ENCODE results near the gene UTP4.

The UTP4 gene

GRCh38 chr16:69166221-69166833, 33.9 kb downstream of the UTP4 start:
- peaks cover 29 to 44% of the 10 kb centered on the region in 2 donors for H3K36me3 ChIP-seq (ENCODE audit: control insufficient read depth in 1 of 2, insufficient read depth in 2 of 2, low read length in 2 of 2)
- H3K9me3 ChIP-seq (ENCODE audit: control insufficient read depth in 1 of 2, low read length in 2 of 2): no peaks in the 10 kb centered on the region
- no peaks in the 10 kb centered on the region for H3K4me1 ChIP-seq (ENCODE audit: control insufficient read depth in 1 of 2, insufficient read depth in 2 of 2, low read length in 2 of 2)
- no peak overlapping the region for H3K27ac ChIP-seq (ENCODE audit: low read length)
- H3K4me3 ChIP-seq (ENCODE audit: low read depth in 1 of 2, low read length in 2 of 2): no peak overlapping the region
- no peaks in the 10 kb centered on the region for H3K27me3 ChIP-seq (ENCODE audit: low read depth, low read length)

GRCh38 chr16:69166946-69167930, 34.8 kb downstream of the UTP4 start:
- Histone ChIP-seq H3K9me3 (ENCODE audit: control insufficient read depth in 1 of 2, low read length in 2 of 2) (no peaks in the 10 kb centered on the region), H3K27me3 (ENCODE audit: low read depth, low read length) (no peaks in the 10 kb centered on the region), H3K36me3 (ENCODE audit: control insufficient read depth in 1 of 2, insufficient read depth in 2 of 2, low read length in 2 of 2) (peaks cover 27 to 37% of the 10 kb centered on the region in 2 donors), H3K27ac (ENCODE audit: low read length) (no peak overlapping the region), H3K4me1 (ENCODE audit: control insufficient read depth in 1 of 2, insufficient read depth in 2 of 2, low read length in 2 of 2) (no peaks in the 10 kb centered on the region), H3K4me3 (ENCODE audit: low read depth in 1 of 2, low read length in 2 of 2) (no peak overlapping the region)

- H3K27ac ChIP-seq (ENCODE audit: low read length): no peak overlapping the region
- no peak overlapping the region for H3K4me3 ChIP-seq (ENCODE audit: low read depth in 1 of 2, low read length in 2 of 2)
- peaks cover 19 to 28% of the 10 kb centered on the region in 2 donors for H3K36me3 ChIP-seq (ENCODE audit: control insufficient read depth in 1 of 2, insufficient read depth in 2 of 2, low read length in 2 of 2)
- no peaks in the 10 kb centered on the region for H3K9me3 ChIP-seq (ENCODE audit: control insufficient read depth in 1 of 2, low read length in 2 of 2)
- no peaks in the 10 kb centered on the region for H3K27me3 ChIP-seq (ENCODE audit: low read depth, low read length)
- H3K4me1 ChIP-seq (ENCODE audit: control insufficient read depth in 1 of 2, insufficient read depth in 2 of 2, low read length in 2 of 2): no peaks in the 10 kb centered on the region
These were observed 36.6 kb downstream of the UTP4 start for GRCh38 chr16:69169051-69169450.

- peaks cover 19 to 28% of the 10 kb centered on the region in 2 donors for H3K36me3 ChIP-seq (ENCODE audit: control insufficient read depth in 1 of 2, insufficient read depth in 2 of 2, low read length in 2 of 2)
- no peaks in the 10 kb centered on the region for H3K4me1 ChIP-seq (ENCODE audit: control insufficient read depth in 1 of 2, insufficient read depth in 2 of 2, low read length in 2 of 2)
- no peaks in the 10 kb centered on the region for H3K27me3 ChIP-seq (ENCODE audit: low read depth, low read length)
- H3K9me3 ChIP-seq (ENCODE audit: control insufficient read depth in 1 of 2, low read length in 2 of 2): no peaks in the 10 kb centered on the region
- no peak overlapping the region for H3K27ac ChIP-seq (ENCODE audit: low read length)
- H3K4me3 ChIP-seq (ENCODE audit: low read depth in 1 of 2, low read length in 2 of 2): no peak overlapping the region
These were observed 37.3 kb downstream of the UTP4 start for GRCh38 chr16:69169607-69170352.

GRCh38 chr16:69171325-69172084, 39.1 kb downstream of the UTP4 start:
- Histone ChIP-seq H3K27ac (ENCODE audit: low read length) (peak overlapping the region; percentile 80), H3K4me3 (ENCODE audit: low read depth in 1 of 2, low read length in 2 of 2) (no peak overlapping the region)

GRCh38 chr16:69176033-69176800, 43.8 kb downstream of the UTP4 start:
- peaks cover 0 to 16% of the 10 kb centered on the region in 2 donors for H3K4me1 ChIP-seq (ENCODE audit: control insufficient read depth in 1 of 2, insufficient read depth in 2 of 2, low read length in 2 of 2)

More at GRCh38 chr16:69171325-69172084, 39.1 kb downstream of the UTP4 start:
- Histone ChIP-seq H3K27me3 (ENCODE audit: low read depth, low read length) (no peaks in the 10 kb centered on the region), H3K9me3 (ENCODE audit: control insufficient read depth in 1 of 2, low read length in 2 of 2) (no peaks in the 10 kb centered on the region), H3K36me3 (ENCODE audit: control insufficient read depth in 1 of 2, insufficient read depth in 2 of 2, low read length in 2 of 2) (peaks cover 8 to 13% of the 10 kb centered on the region in 2 donors), H3K4me1 (ENCODE audit: control insufficient read depth in 1 of 2, insufficient read depth in 2 of 2, low read length in 2 of 2) (no peaks in the 10 kb centered on the region)

GRCh38 chr16:69179328-69180010, 47.0 kb downstream of the UTP4 start:
- H3K27ac ChIP-seq (ENCODE audit: low read length): peak overlapping the region; percentile 28
- H3K4me3 ChIP-seq (ENCODE audit: low read depth in 1 of 2, low read length in 2 of 2): no peak overlapping the region
- peaks cover 0 to 22% of the 10 kb centered on the region in 2 donors for H3K4me1 ChIP-seq (ENCODE audit: control insufficient read depth in 1 of 2, insufficient read depth in 2 of 2, low read length in 2 of 2)
- no peaks in the 10 kb centered on the region for H3K27me3 ChIP-seq (ENCODE audit: low read depth, low read length)
- H3K9me3 ChIP-seq (ENCODE audit: control insufficient read depth in 1 of 2, low read length in 2 of 2): no peaks in the 10 kb centered on the region
- no peaks in the 10 kb centered on the region for H3K36me3 ChIP-seq (ENCODE audit: control insufficient read depth in 1 of 2, insufficient read depth in 2 of 2, low read length in 2 of 2)

More at GRCh38 chr16:69176033-69176800, 43.8 kb downstream of the UTP4 start:
- Histone ChIP-seq H3K9me3 (ENCODE audit: control insufficient read depth in 1 of 2, low read length in 2 of 2) (no peaks in the 10 kb centered on the region), H3K4me3 (ENCODE audit: low read depth in 1 of 2, low read length in 2 of 2) (no peak overlapping the region), H3K27me3 (ENCODE audit: low read depth, low read length) (no peaks in the 10 kb centered on the region), H3K36me3 (ENCODE audit: control insufficient read depth in 1 of 2, insufficient read depth in 2 of 2, low read length in 2 of 2) (no peaks in the 10 kb centered on the region), H3K27ac (ENCODE audit: low read length) (no peak overlapping the region)

GRCh38 chr16:69180011-69180338, 47.5 kb downstream of the UTP4 start:
- H3K9me3 ChIP-seq (ENCODE audit: control insufficient read depth in 1 of 2, low read length in 2 of 2): no peaks in the 10 kb centered on the region
- H3K27me3 ChIP-seq (ENCODE audit: low read depth, low read length): no peaks in the 10 kb centered on the region
- H3K4me1 ChIP-seq (ENCODE audit: control insufficient read depth in 1 of 2, insufficient read depth in 2 of 2, low read length in 2 of 2): peaks cover 0 to 22% of the 10 kb centered on the region in 2 donors
- no peaks in the 10 kb centered on the region for H3K36me3 ChIP-seq (ENCODE audit: control insufficient read depth in 1 of 2, insufficient read depth in 2 of 2, low read length in 2 of 2)
- H3K27ac ChIP-seq (ENCODE audit: low read length): peak overlapping the region; percentile 28
- H3K4me3 ChIP-seq (ENCODE audit: low read depth in 1 of 2, low read length in 2 of 2): no peak overlapping the region

- Histone ChIP-seq H3K27me3 (ENCODE audit: low read depth, low read length) (no peaks in the 10 kb centered on the region), H3K4me3 (ENCODE audit: low read depth in 1 of 2, low read length in 2 of 2) (no peak overlapping the region), H3K27ac (ENCODE audit: low read length) (no peak overlapping the region), H3K9me3 (ENCODE audit: control insufficient read depth in 1 of 2, low read length in 2 of 2) (no peaks in the 10 kb centered on the region), H3K4me1 (ENCODE audit: control insufficient read depth in 1 of 2, insufficient read depth in 2 of 2, low read length in 2 of 2) (peaks cover 0 to 22% of the 10 kb centered on the region in 2 donors), H3K36me3 (ENCODE audit: control insufficient read depth in 1 of 2, insufficient read depth in 2 of 2, low read length in 2 of 2) (no peaks in the 10 kb centered on the region)
These were observed 50.4 kb downstream of the UTP4 start for GRCh38 chr16:69182730-69183416.

Data from muscle layer of duodenum (tissue), 2 donors.